ENCODE data around the gene MUC4.
"Not testable (repeated sequence)": the region's sequence is repeated elsewhere in the genome, so short reads cannot be mapped to it uniquely, and the experiment has no call there.

MUC4 gene

DNA sequence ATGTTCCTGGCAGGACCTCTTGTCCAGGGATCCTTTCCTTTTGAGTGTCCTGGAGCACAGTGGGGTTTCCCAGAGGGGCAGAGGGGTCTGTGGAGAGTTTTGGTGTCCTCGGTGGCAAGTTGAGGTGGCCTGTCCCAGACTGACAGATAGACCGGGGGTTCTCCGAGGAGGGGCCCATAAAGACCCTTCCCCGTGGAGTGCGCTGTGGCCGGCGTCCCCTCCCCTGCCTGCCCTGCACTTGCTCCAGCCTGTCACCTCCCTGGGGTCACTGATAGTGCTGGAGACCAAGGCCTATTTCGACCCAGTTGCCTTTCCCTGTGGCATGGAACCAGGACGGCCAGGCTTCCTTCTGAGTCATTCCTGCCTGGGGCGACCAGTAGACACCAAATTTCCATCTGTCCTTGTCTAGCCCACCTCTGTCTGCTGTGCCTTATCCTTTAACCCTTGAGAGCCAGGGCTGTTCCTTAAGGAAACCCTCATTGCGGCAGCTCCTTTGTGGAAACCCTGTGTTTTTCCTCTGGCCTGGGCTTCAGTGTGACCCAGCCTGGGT is 2.9 kb downstream of the MUC4 start:
- no peak for FAIRE-seq
- DNase-seq (ENCODE audit: insufficient read length): no peak
- no peak for TF ChIP-seq POLR2A (IDR thresholded peaks at IDR 0.05; ENCODE audit: low read depth, low read length)
- TF ChIP-seq POLR2AphosphoS5 (IDR thresholded peaks at IDR 0.05; ENCODE audit: low read depth, low read length): no peak
- TF ChIP-seq TAF1 (IDR thresholded peaks at IDR 0.05; ENCODE audit: borderline replicate concordance, low read depth, low read length): no peak

- TF ChIP-seq POLR2AphosphoS5 (IDR thresholded peaks at IDR 0.05; ENCODE audit: low read depth, low read length) (no peak), TAF1 (IDR thresholded peaks at IDR 0.05; ENCODE audit: borderline replicate concordance, low read depth, low read length) (no peak), POLR2A (IDR thresholded peaks at IDR 0.05; ENCODE audit: low read depth, low read length) (no peak)
- FAIRE-seq (no peak), DNase-seq (ENCODE audit: insufficient read length) (no peak)
These were observed 4.0 kb downstream of the MUC4 start for GRCh38 chr3:195807681-195808121.

GRCh38 chr3:195806916-195807231 is 4.9 kb downstream of the MUC4 start:
- DNase-seq (ENCODE audit: insufficient read length) (no peak), FAIRE-seq (no peak)
- TF ChIP-seq POLR2AphosphoS5 (IDR thresholded peaks at IDR 0.05; ENCODE audit: low read depth, low read length) (no peak), POLR2A (IDR thresholded peaks at IDR 0.05; ENCODE audit: low read depth, low read length) (no peak), TAF1 (IDR thresholded peaks at IDR 0.05; ENCODE audit: borderline replicate concordance, low read depth, low read length) (no peak)

GRCh38 chr3:195806211-195806915 is 5.4 kb downstream of the MUC4 start:
- DNase-seq (ENCODE audit: insufficient read length): no peak
- no peak for TF ChIP-seq POLR2A (IDR thresholded peaks at IDR 0.05; ENCODE audit: low read depth, low read length)
- TF ChIP-seq TAF1 (IDR thresholded peaks at IDR 0.05; ENCODE audit: borderline replicate concordance, low read depth, low read length): no peak
- no peak for TF ChIP-seq POLR2AphosphoS5 (IDR thresholded peaks at IDR 0.05; ENCODE audit: low read depth, low read length)

GRCh38 chr3:195805588-195805987 is 6.1 kb downstream of the MUC4 start:
- FAIRE-seq; DNase-seq (ENCODE audit: insufficient read length): not testable (repeated sequence)

More at GRCh38 chr3:195806211-195806915, 5.4 kb downstream of the MUC4 start:
- FAIRE-seq: no peak

GRCh38 chr3:195805181-195805580 is 6.5 kb downstream of the MUC4 start:
- FAIRE-seq (no peak), DNase-seq (ENCODE audit: insufficient read length) (no peak)
- TF ChIP-seq POLR2A (IDR thresholded peaks at IDR 0.05; ENCODE audit: low read depth, low read length) (no peak), TAF1 (IDR thresholded peaks at IDR 0.05; ENCODE audit: borderline replicate concordance, low read depth, low read length) (no peak), POLR2AphosphoS5 (IDR thresholded peaks at IDR 0.05; ENCODE audit: low read depth, low read length) (no peak)

DNA sequence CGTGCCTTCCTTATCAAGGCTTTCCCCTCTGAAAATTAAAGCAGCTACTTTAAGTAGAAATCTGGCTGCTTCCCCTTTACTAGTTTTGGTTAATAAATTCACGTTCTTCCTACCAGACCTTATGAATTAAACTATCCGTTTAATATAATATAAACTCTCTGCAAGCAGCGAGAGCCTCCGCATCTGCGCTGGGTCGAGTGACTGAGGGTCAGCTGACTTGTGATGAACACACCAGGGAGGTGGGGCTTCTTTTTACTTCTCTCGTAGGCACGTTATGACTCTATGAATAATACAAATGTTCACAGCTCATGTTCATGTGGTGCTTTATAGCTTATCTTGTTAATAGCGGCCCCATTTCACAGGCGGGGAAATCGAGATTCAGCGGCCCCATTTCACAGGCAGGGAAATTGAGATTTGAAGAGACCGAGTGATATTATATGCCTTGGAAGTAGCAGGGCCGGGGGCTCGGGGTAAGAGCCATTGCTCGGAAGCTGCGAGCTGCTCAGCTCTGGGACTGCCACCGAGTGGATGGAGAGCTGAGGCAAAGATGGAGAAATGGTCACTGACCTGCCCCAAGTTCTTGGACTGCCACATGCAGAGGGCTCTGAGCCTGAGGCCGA is 8.3 kb downstream of the MUC4 start:
- DNase-seq (ENCODE audit: insufficient read length) (no peak), FAIRE-seq (no peak)
- TF ChIP-seq POLR2AphosphoS5 (IDR thresholded peaks at IDR 0.05; ENCODE audit: low read depth, low read length) (no peak), TAF1 (IDR thresholded peaks at IDR 0.05; ENCODE audit: borderline replicate concordance, low read depth, low read length) (no peak), POLR2A (IDR thresholded peaks at IDR 0.05; ENCODE audit: low read depth, low read length) (no peak)

DNA sequence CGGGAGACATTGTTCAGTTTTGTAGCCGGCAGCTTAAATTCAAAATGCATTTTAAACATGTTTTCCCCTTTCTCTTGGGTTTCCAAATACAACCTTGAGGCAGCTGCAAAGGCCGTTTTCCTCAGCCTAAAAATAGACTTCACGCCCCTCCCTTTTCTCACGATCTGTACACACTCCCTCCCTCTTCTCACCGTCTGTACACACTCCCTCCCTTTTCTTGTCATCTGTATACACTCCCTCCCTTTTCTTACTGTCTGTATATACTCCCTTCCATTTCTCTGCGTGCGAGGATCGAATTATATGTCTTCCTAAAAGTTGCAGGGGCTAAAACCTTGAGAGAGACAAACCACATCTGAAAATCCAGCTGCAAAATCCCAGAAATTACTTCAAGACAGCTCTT is 8.9 kb downstream of the MUC4 start:
- FAIRE-seq (no peak), DNase-seq (ENCODE audit: insufficient read length) (no peak)
- no peak for TF ChIP-seq POLR2A (IDR thresholded peaks at IDR 0.05; ENCODE audit: low read depth, low read length)
- TF ChIP-seq TAF1 (IDR thresholded peaks at IDR 0.05; ENCODE audit: borderline replicate concordance, low read depth, low read length): no peak
- no peak for TF ChIP-seq POLR2AphosphoS5 (IDR thresholded peaks at IDR 0.05; ENCODE audit: low read depth, low read length)

- FAIRE-seq (no peak), DNase-seq (ENCODE audit: insufficient read length) (no peak)
- TF ChIP-seq POLR2A (IDR thresholded peaks at IDR 0.05; ENCODE audit: low read depth, low read length): no peak
- no peak for TF ChIP-seq TAF1 (IDR thresholded peaks at IDR 0.05; ENCODE audit: borderline replicate concordance, low read depth, low read length)
- no peak for TF ChIP-seq POLR2AphosphoS5 (IDR thresholded peaks at IDR 0.05; ENCODE audit: low read depth, low read length)
These were observed 9.4 kb downstream of the MUC4 start for GRCh38 chr3:195802261-195802701.

- FAIRE-seq (no peak), DNase-seq (ENCODE audit: insufficient read length) (no peak)
- TF ChIP-seq TAF1 (IDR thresholded peaks at IDR 0.05; ENCODE audit: borderline replicate concordance, low read depth, low read length) (no peak), POLR2AphosphoS5 (IDR thresholded peaks at IDR 0.05; ENCODE audit: low read depth, low read length) (no peak), POLR2A (IDR thresholded peaks at IDR 0.05; ENCODE audit: low read depth, low read length) (no peak)
These were observed 10.2 kb downstream of the MUC4 start for GRCh38 chr3:195801251-195802183.

- no peak for FAIRE-seq
- TF ChIP-seq TAF1 (IDR thresholded peaks at IDR 0.05; ENCODE audit: borderline replicate concordance, low read depth, low read length): no peak
- no peak for TF ChIP-seq POLR2AphosphoS5 (IDR thresholded peaks at IDR 0.05; ENCODE audit: low read depth, low read length)
- TF ChIP-seq POLR2A (IDR thresholded peaks at IDR 0.05; ENCODE audit: low read depth, low read length): no peak
These were observed 11.5 kb downstream of the MUC4 start for GRCh38 chr3:195800240-195800639.

More at GRCh38 chr3:195800240-195800639, 11.5 kb downstream of the MUC4 start:
- no peak for DNase-seq (ENCODE audit: insufficient read length)

All from GM12892 (cell line).